K562 (cell line): ENCODE data around the gene PRKD1. TPM values are rescaled to one million over a fixed set of nuclear protein-coding genes. Genes with fewer than 3 reads are reported as not detected.

ENCODE experiments used
- FOXP1 ChIP-seq: sonication (generic); formaldehyde crosslinking; IDR thresholded peaks from 2 replicates; pipeline ENCODE4 v1.8.0; 2022; ENCODE audit warnings: mild to moderate bottlenecking, missing genetic modification reagents
- FUS ChIP-seq: fragments of 200-400 bp; formaldehyde crosslinking; optimal IDR thresholded peaks from 2 replicates; pipeline ENCODE3; 2017; ENCODE audit warnings: low read depth, low read length
- MAFK ChIP-seq: IDR thresholded peaks from 2 replicates; pipeline ENCODE4 v1.6.1; 2011; ENCODE audit warnings: low read length, improper control_type of control experiment
- PRDM10 ChIP-seq: fragments of 450-650 bp; IDR thresholded peaks from 2 replicates; pipeline ENCODE4 v1.6.1; 2018; ENCODE audit not compliant: partially characterized antibody
- RBFOX2 ChIP-seq: fragments of 200-400 bp; formaldehyde crosslinking; IDR thresholded peaks from 2 replicates; pipeline ENCODE4 v1.6.1; 2017; ENCODE audit warnings: low read depth, mild to moderate bottlenecking, low read length, moderate library complexity
- SIN3B ChIP-seq: fragments of 450-650 bp; IDR thresholded peaks from 2 replicates; pipeline ENCODE4 v1.6.1; 2017; ENCODE audit warnings: low read depth, mild to moderate bottlenecking, moderate library complexity
- SLC30A9 ChIP-seq: fragments of 250-450 bp; sonication (Bioruptor Pico); IDR thresholded peaks from 2 replicates; pipeline ENCODE4 v1.8.0; 2022; ENCODE audit warnings: mild to moderate bottlenecking, moderate library complexity
- SMARCA5 ChIP-seq: fragments of 450-650 bp; IDR thresholded peaks from 2 replicates; pipeline ENCODE4 v1.6.1; 2016
- SP1 ChIP-seq: sonication (generic); formaldehyde crosslinking; IDR thresholded peaks from 2 replicates; pipeline ENCODE4 v1.8.1; 2022; ENCODE audit warnings: mild to moderate bottlenecking, missing genetic modification reagents
- SRSF9 ChIP-seq: fragments of 200-400 bp; formaldehyde crosslinking; IDR thresholded peaks from 2 replicates; pipeline ENCODE4 v1.6.1; 2017; ENCODE audit warnings: low read depth, low read length, borderline replicate concordance
- ZZZ3 ChIP-seq: fragments of 450-650 bp; IDR thresholded peaks from 2 replicates; pipeline ENCODE4 v1.6.1; 2016; ENCODE audit warnings: antibody characterized with exemption, mild to moderate bottlenecking, moderate library complexity
- polyA plus RNA-seq, 8 experiments: library from polyadenylated mRNA; depleted of rRNA in 4 of 8; stranded (reverse) in 5 of 8; unstranded in 3 of 8; fragments of >200 nt; fragmentation: Nextera tagmentation in 2 of 8; fragmentation: Illumina TruSeq in 1 of 8; extraction: Ambion mirVana in 2 of 8; extraction: Trizol in 1 of 8; gene quantifications; 2 replicates each; pipeline versions ENCODE4 v1.2.1 to v1.2.3, GENCODE V29; 2011 to 2014; ENCODE audit warnings: inconsistent platforms in 1 of 8, missing spikeins in 1 of 8
- total RNA-seq, 7 experiments: library from RNA; depleted of rRNA in 6 of 7; stranded (reverse); fragments of >200 nt in 6 of 7; fragmentation: Illumina TruSeq in 2 of 7; extraction: Trizol in 2 of 7; gene quantifications; 2 replicates each; pipeline versions ENCODE4 v1.2.1 to v1.2.3, GENCODE V29; 2011 to 2021; ENCODE audit warnings: low replicate concordance in 1 of 7
- TF ChIP-seq, protein P1 (sequence below), 2 experiments: fragments of 450-650 bp; IDR thresholded peaks; 2 replicates each; pipeline ENCODE4 v1.6.1; 2016; ENCODE audit warnings: mild to moderate bottlenecking in 2 of 2, borderline replicate concordance in 1 of 2, low read depth in 1 of 2, moderate library complexity in 1 of 2
- TF ChIP-seq, protein P2 (sequence below): sonication (generic); formaldehyde crosslinking; IDR thresholded peaks from 2 replicates; pipeline ENCODE4 v1.8.0; 2022; ENCODE audit warnings: mild to moderate bottlenecking, missing genetic modification reagents

The PRKD1 gene
- total and polyA plus RNA-seq, 9 of the 15 experiments (the other 6 are each of a cell fraction or from before 2014, with no cell fraction given), result 0.04 to 0.25 (median 0.13) TPM; not detected in 1

- TF ChIP-seq PRDM10, result no peak
- TF ChIP-seq SMARCA5, result no peak
- TF ChIP-seq, protein P1, sequence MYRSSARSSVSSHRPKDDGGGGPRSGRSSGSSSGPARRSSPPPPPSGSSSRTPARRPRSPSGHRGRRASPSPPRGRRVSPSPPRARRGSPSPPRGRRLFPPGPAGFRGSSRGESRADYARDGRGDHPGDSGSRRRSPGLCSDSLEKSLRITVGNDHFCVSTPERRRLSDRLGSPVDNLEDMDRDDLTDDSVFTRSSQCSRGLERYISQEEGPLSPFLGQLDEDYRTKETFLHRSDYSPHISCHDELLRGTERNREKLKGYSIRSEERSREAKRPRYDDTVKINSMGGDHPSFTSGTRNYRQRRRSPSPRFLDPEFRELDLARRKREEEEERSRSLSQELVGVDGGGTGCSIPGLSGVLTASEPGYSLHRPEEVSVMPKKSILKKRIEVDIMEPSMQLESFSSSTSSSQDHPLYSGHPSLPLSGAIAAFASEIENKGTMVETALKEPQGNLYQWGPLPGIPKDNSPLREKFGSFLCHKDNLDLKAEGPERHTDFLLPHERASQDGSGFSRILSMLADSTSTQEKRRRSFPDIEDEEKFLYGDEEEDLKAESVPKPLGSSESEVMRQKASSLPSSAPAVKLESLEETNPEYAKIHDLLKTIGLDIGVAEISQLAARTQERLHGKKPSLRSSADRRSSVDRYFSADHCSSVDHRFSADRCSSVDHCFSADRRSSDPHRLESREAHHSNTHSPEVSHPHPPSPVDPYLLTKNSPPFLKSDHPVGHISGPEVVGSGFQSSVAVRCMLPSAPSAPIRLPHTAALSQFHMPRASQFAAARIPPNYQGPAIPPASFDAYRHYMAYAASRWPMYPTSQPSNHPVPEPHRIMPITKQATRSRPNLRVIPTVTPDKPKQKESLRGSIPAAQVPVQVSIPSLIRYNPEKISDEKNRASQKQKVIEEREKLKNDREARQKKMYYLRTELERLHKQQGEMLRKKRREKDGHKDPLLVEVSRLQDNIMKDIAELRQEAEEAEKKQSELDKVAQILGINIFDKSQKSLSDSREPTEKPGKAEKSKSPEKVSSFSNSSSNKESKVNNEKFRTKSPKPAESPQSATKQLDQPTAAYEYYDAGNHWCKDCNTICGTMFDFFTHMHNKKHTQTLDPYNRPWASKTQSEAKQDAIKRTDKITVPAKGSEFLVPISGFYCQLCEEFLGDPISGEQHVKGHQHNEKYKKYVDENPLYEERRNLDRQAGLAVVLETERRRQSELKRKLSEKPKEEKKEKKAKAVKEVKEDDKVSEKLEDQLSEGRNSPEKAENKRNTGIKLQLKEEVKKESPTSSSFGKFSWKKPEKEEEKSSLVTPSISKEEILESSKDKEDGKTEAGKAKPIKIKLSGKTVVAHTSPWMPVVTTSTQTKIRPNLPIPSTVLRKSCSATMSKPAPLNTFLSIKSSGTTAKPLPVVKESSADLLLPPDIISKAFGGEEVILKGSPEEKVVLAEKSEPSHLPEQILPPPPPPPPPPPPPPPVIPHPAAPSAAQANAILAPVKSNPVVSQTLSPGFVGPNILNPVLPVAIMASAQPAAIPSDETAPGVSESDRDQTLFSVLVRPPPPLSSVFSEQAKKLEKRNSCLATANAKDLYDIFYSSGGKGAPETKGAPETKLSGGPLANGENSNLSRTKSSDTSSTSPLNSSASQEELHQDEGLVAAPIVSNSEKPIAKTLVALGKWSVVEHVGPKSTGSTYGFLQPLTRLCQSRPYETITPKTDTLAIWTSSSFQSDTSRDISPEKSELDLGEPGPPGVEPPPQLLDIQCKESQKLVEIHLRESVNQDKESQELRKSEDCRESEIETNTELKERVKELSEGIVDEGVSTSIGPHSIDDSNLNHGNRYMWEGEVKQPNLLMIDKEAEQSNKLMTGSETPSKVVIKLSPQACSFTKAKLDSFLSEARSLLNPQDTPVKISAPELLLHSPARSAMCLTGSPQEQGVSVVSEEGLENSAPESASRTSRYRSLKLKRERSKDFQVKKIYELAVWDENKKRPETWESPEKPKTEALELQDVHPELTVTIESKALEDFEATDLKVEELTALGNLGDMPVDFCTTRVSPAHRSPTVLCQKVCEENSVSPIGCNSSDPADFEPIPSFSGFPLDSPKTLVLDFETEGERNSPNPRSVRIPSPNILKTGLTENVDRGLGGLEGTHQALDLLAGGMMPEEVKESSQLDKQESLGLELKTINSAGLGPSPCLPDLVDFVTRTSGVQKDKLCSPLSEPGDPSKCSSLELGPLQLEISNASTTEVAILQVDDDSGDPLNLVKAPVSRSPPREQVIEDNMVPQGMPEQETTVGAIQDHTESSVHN (IDR thresholded peaks at IDR 0.05; ENCODE audit: borderline replicate concordance in 1 of 2, low read depth in 1 of 2), result no peak
- no peak for TF ChIP-seq ZZZ3
- TF ChIP-seq SRSF9, result no peak
- TF ChIP-seq, protein P2, sequence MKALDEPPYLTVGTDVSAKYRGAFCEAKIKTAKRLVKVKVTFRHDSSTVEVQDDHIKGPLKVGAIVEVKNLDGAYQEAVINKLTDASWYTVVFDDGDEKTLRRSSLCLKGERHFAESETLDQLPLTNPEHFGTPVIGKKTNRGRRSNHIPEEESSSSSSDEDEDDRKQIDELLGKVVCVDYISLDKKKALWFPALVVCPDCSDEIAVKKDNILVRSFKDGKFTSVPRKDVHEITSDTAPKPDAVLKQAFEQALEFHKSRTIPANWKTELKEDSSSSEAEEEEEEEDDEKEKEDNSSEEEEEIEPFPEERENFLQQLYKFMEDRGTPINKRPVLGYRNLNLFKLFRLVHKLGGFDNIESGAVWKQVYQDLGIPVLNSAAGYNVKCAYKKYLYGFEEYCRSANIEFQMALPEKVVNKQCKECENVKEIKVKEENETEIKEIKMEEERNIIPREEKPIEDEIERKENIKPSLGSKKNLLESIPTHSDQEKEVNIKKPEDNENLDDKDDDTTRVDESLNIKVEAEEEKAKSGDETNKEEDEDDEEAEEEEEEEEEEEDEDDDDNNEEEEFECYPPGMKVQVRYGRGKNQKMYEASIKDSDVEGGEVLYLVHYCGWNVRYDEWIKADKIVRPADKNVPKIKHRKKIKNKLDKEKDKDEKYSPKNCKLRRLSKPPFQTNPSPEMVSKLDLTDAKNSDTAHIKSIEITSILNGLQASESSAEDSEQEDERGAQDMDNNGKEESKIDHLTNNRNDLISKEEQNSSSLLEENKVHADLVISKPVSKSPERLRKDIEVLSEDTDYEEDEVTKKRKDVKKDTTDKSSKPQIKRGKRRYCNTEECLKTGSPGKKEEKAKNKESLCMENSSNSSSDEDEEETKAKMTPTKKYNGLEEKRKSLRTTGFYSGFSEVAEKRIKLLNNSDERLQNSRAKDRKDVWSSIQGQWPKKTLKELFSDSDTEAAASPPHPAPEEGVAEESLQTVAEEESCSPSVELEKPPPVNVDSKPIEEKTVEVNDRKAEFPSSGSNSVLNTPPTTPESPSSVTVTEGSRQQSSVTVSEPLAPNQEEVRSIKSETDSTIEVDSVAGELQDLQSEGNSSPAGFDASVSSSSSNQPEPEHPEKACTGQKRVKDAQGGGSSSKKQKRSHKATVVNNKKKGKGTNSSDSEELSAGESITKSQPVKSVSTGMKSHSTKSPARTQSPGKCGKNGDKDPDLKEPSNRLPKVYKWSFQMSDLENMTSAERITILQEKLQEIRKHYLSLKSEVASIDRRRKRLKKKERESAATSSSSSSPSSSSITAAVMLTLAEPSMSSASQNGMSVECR (CRISPR knock-in tag), result no peak
- TF ChIP-seq SP1 (CRISPR knock-in tag), result no peak
- TF ChIP-seq FUS, result no peak
- TF ChIP-seq RBFOX2, result no peak
- TF ChIP-seq MAFK, result peak; percentile 99
- TF ChIP-seq FOXP1 (CRISPR knock-in tag), result no peak
- TF ChIP-seq SIN3B, result no peak
- no peak for TF ChIP-seq SLC30A9
Measured at GRCh38 chr14:29653303-29653702, 274.3 kb downstream of the PRKD1 start (continued).
